Fibroblast of the aortic adventitia (primary cell): ENCODE data around the gene UVRAG. TPM values are rescaled to one million over a fixed set of nuclear protein-coding genes. Genes with fewer than 3 reads are reported as not detected.

Experiments
- DNase-seq: peaks from one replicate; pipeline ENCODE4 v3.0.0-alpha.2; 2010; ENCODE audit warnings: low read depth
- H3K4me3 ChIP-seq: 2 replicates; pipeline ENCODE4 v1.5.1; 2011; ENCODE audit warnings: low read depth, mild to moderate bottlenecking, control low read depth, low read length, moderate library complexity
- CTCF ChIP-seq: IDR thresholded peaks from 2 replicates; pipeline ENCODE4 v1.5.1; 2011; ENCODE audit warnings: mild to moderate bottlenecking, low read length, control low read depth, inconsistent platforms; ENCODE audit not compliant: insufficient read depth
- total RNA-seq: library from RNA; depleted of rRNA; stranded (reverse); fragments of >200 nt; gene quantifications from 2 replicates; pipeline ENCODE4 v1.2.3, GENCODE V29; 2012; ENCODE audit warnings: low replicate concordance

Gene UVRAG
- total RNA-seq, 1 donor, result 21.6 TPM

- no peak overlapping the region for H3K4me3 ChIP-seq
- TF ChIP-seq CTCF, result no peak
- peak; percentile 45 for DNase-seq
Observed at GRCh38 chr11:76153571-76153923, 338.5 kb downstream of the UVRAG start.

GRCh38 chr11:76155500-76156227 lies 340.7 kb downstream of the UVRAG start:
- DNase-seq, result no peak
- TF ChIP-seq CTCF, result no peak
- no peak overlapping the region for H3K4me3 ChIP-seq

- no peak for TF ChIP-seq CTCF
- no peak overlapping the region for H3K4me3 ChIP-seq
- no peak for DNase-seq
Observed at GRCh38 chr11:76156971-76157427, 342.0 kb downstream of the UVRAG start.

GRCh38 chr11:76157891-76158290 lies 342.9 kb downstream of the UVRAG start:
- H3K4me3 ChIP-seq, result no peak overlapping the region
- TF ChIP-seq CTCF, result no peak
- DNase-seq, result no peak

- no peak for DNase-seq
Observed at GRCh38 chr11:76158394-76159302, 343.6 kb downstream of the UVRAG start.

More at GRCh38 chr11:76158394-76159302, 343.6 kb downstream of the UVRAG start:
- H3K4me3 ChIP-seq, result no peak overlapping the region
- TF ChIP-seq CTCF, result no peak
